Kidney (tissue), 14 donors: ENCODE measurements around the gene SLC9A5. TPM values are rescaled to one million over a fixed set of nuclear protein-coding genes. Genes with fewer than 3 reads are reported as not detected.

ENCODE experiments used
- DNase-seq, 5 donors: peaks; one replicate each; pipeline ENCODE4 v3.0.0-alpha.2; 2013 to 2020
- FAIRE-seq: peaks from 2 replicates; lab custom pipeline; 2012; peaks lifted over from hg19 to GRCh38; lab: Jason Lieb, UNC
- H3K27ac ChIP-seq, 2 donors: one replicate each; pipeline ENCODE4 v1.7.0; 2013; ENCODE audit warnings: low read depth in 2 of 2, low read length in 2 of 2, inconsistent platforms in 1 of 2
- H3K27me3 ChIP-seq: one replicate; pipeline ENCODE4 v1.7.1; 2013; ENCODE audit warnings: low read length, inconsistent platforms; ENCODE audit not compliant: control insufficient read depth, insufficient read depth
- H3K36me3 ChIP-seq, 3 donors: one replicate each; pipeline versions ENCODE4 v1.7.0 to v1.7.1; 2013; ENCODE audit warnings: low read length in 3 of 3, control low read depth in 1 of 3, inconsistent platforms in 1 of 3; ENCODE audit not compliant: insufficient read depth in 3 of 3, control insufficient read depth in 2 of 3
- H3K4me1 ChIP-seq, 3 donors: one replicate each; pipeline versions ENCODE4 v1.7.0 to v1.7.1; 2013; ENCODE audit warnings: low read length in 3 of 3, inconsistent platforms in 1 of 3, low read depth in 1 of 3; ENCODE audit not compliant: control insufficient read depth in 2 of 3, insufficient read depth in 2 of 3
- H3K4me3 ChIP-seq, 3 donors: one replicate each; pipeline versions ENCODE4 v1.7.0 to v1.8.1; 2013; ENCODE audit warnings: low read length in 3 of 3, control low read depth in 1 of 3, inconsistent platforms in 1 of 3
- H3K9ac ChIP-seq, 3 donors: one replicate each; pipeline versions ENCODE4 v1.7.0 to v1.7.1; 2013; ENCODE audit warnings: low read length in 3 of 3, control low read depth in 1 of 3, inconsistent platforms in 1 of 3
- H3K9me3 ChIP-seq, 3 donors: one replicate each; pipeline versions ENCODE4 v1.7.0 to v1.7.1; 2013; ENCODE audit warnings: low read length in 3 of 3, control low read depth in 1 of 3, inconsistent platforms in 1 of 3; ENCODE audit not compliant: control insufficient read depth in 2 of 3, insufficient read depth in 1 of 3
- intact Hi-C: fragments of 100-400 bp; cut with DNase I; formaldehyde crosslinking; loops from one replicate; pipeline ENCODE4 v1.11.1; 2022
- polyA plus RNA-seq: library from polyadenylated mRNA; stranded (reverse); fragments of 350-450 nt; fragmentation: Illumina TruSeq; extraction: RNeasy Lipid Tissue Mini Kit (QIAGEN cat#74804); gene quantifications from one replicate; pipeline ENCODE4 v1.2.3, GENCODE V29; 2014; ENCODE audit warnings: low read depth, low replicate concordance; ENCODE audit not compliant: insufficient read depth
- total RNA-seq: library from RNA; stranded (reverse); fragmentation: NEBNext Ultra II Directional; extraction: Animal tissue kit (Norgen Biotek cat#: 25700); gene quantifications from one replicate; pipeline ENCODE4 v1.2.1, GENCODE V29; 2021
- TF ChIP-seq, protein P1 (sequence below): IDR thresholded peaks from 3 replicates; pipeline ENCODE4 v1.5.1; 2012; ENCODE audit warnings: mild to moderate bottlenecking, moderate library complexity, borderline replicate concordance; ENCODE audit not compliant: insufficient read depth; ENCODE audit errors: extremely low read depth
- donor health status: control.
- donor health status: control.
- donor health status: control.
- donor health status: control.
- donor health status: control.
- donor health status: DM: yes; HTN: yes; CAD: no.
- donor health status: Normal renal cell carcinoma (clear cell type).

SLC9A5 gene
- total and polyA plus RNA-seq, 2 donors from 2014 or later, result 0.92 to 1.1 TPM

DNA sequence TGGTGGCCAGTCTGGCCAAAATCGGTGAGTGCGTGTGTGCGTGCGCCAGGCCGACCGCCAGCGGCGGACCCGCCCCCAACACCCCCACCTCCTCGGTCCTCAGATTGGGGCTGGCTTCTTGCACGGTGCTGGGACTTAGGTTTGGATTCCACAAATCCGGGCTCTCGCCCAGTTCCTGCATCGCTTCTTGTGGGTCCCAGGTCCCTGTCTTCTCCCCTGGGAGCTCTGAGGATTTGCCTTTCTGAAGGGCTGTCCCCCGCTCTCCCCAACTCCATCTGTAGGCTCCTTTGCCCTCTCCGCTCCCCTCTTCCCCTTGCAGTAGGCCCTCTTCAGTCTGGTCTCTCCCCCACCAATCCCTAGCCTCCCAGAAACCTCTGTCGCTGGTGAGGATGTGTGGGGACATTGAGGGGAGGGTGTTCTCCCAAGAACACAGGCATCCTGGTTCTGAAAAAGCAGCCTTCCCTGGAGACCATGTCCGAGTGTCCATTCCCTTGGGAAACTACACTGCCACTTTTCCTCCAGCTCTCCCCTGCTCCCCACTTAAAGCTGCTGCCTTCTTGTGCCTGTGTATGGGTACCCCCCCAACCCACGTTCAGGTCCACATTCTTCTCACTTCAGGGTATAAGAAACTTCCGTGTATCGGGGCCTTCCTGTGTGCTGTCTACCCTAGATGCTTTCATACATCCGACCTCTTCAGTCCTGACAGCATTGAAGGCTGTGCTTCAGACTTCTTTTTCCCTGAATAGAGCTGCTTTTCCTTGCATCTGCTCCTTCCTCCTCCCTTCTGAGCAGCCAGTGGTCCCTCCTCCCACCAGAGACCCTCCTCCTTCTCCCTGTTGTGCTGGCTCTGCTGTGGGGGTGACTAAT is 632 bp downstream of the SLC9A5 start:
- TF ChIP-seq, protein P1, sequence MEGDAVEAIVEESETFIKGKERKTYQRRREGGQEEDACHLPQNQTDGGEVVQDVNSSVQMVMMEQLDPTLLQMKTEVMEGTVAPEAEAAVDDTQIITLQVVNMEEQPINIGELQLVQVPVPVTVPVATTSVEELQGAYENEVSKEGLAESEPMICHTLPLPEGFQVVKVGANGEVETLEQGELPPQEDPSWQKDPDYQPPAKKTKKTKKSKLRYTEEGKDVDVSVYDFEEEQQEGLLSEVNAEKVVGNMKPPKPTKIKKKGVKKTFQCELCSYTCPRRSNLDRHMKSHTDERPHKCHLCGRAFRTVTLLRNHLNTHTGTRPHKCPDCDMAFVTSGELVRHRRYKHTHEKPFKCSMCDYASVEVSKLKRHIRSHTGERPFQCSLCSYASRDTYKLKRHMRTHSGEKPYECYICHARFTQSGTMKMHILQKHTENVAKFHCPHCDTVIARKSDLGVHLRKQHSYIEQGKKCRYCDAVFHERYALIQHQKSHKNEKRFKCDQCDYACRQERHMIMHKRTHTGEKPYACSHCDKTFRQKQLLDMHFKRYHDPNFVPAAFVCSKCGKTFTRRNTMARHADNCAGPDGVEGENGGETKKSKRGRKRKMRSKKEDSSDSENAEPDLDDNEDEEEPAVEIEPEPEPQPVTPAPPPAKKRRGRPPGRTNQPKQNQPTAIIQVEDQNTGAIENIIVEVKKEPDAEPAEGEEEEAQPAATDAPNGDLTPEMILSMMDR, result no peak
- DNase-seq (peak in 3 of 5 donors; percentile 3 to 73 (median 40)), FAIRE-seq (no peak)
- Histone ChIP-seq H3K4me1 (peaks cover 0 to 17% (median 0%) of the 10 kb centered on the region in 3 donors), H3K9ac (peak overlapping the region in 1 of 3 donors; percentile 46), H3K27me3 (peaks cover 13% of the 10 kb centered on the region), H3K27ac (no peak overlapping the region), H3K36me3 (no peaks in the 10 kb centered on the region), H3K9me3 (no peaks in the 10 kb centered on the region), H3K4me3 (peak overlapping the region in 2 of 3 donors; percentile 32 to 39)
- intact Hi-C loops, result loop anchor here (10.0 kb wide), 1 partner anchor 225 kb away; no protein-coding TSS in a partner anchor

DNA sequence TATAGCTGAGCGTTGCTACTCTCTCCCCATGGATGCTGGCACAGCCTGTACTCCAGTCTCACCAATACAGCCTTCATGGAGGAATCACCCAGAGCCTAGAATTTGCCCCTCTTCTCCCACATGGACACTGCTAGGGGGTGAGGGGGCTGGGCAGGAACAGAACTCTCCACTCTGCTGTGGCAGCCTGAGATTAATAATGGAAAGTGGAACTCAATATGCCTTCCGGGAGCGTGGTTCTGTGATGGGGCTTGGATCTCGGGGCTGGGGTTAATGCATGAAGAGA is 1.2 kb downstream of the SLC9A5 start:
- intact Hi-C loops, result loop anchor here (10.0 kb wide), 1 partner anchor 225 kb away; no protein-coding TSS in a partner anchor
- H3K9ac ChIP-seq, result no peak overlapping the region
- no peak overlapping the region for H3K4me3 ChIP-seq
- H3K9me3 ChIP-seq, result no peaks in the 10 kb centered on the region
- H3K27me3 ChIP-seq, result peaks cover 13% of the 10 kb centered on the region
- TF ChIP-seq, protein P1, result no peak
- H3K36me3 ChIP-seq, result no peaks in the 10 kb centered on the region
- peaks cover 0 to 16% (median 0%) of the 10 kb centered on the region in 3 donors for H3K4me1 ChIP-seq
- FAIRE-seq (no peak), DNase-seq (peak in 2 of 5 donors; percentile 19 to 47)
- H3K27ac ChIP-seq, result no peak overlapping the region

- no peak overlapping the region for H3K9ac ChIP-seq
These were observed 4.1 kb downstream of the SLC9A5 start for GRCh38 chr16:67252609-67253497.

More at GRCh38 chr16:67252609-67253497, 4.1 kb downstream of the SLC9A5 start:
- Histone ChIP-seq H3K27ac (no peak overlapping the region), H3K9me3 (no peaks in the 10 kb centered on the region), H3K4me1 (peaks cover 0 to 8% (median 0%) of the 10 kb centered on the region in 3 donors), H3K4me3 (no peak overlapping the region), H3K36me3 (no peaks in the 10 kb centered on the region), H3K27me3 (peaks cover 13% of the 10 kb centered on the region)
- FAIRE-seq (no peak), DNase-seq (peak in 2 of 5 donors; percentile 30 to 43)
- TF ChIP-seq, protein P1, result no peak
- intact Hi-C loops, result loop anchor here (10.0 kb wide), 1 partner anchor 222 kb away; no protein-coding TSS in a partner anchor
